Prostate gland (tissue), 2 donors: ENCODE results near the gene EDDM13. TPM values are rescaled to one million over a fixed set of nuclear protein-coding genes. Genes with fewer than 3 reads are reported as not detected.
"Not testable (repeated sequence)": the region's sequence is repeated elsewhere in the genome, so short reads cannot be mapped to it uniquely, and the experiment has no call there.

Experiments
- DNase-seq: peaks from one replicate; pipeline ENCODE4 v3.0.0-alpha.2; 2019; ENCODE audit warnings: low spot score
- H3K27ac ChIP-seq, 2 donors: fragments of 200-600 bp; sonication (generic); 2 replicates each; pipeline ENCODE4 v1.5.1; 2017 to 2019
- H3K27me3 ChIP-seq: fragments of 200-600 bp; sonication (generic); replicated peaks from 2 replicates; pipeline ENCODE4 v1.5.1; 2019; ENCODE audit not compliant: insufficient read depth
- H3K36me3 ChIP-seq, 2 donors: fragments of 200-600 bp; sonication (generic); 1 replicate in 1 of 2; 2 replicates in 1 of 2; pipeline versions ENCODE4 v1.5.1 to v1.8.1; 2017 to 2019
- H3K4me1 ChIP-seq: fragments of 200-600 bp; sonication (generic); replicated peaks from 2 replicates; pipeline ENCODE4 v1.5.1; 2019
- H3K4me3 ChIP-seq, 2 donors: fragments of 200-600 bp; sonication (generic); 2 replicates each; pipeline ENCODE4 v1.5.1; 2017 to 2019
- H3K9me3 ChIP-seq: fragments of 200-600 bp; sonication (generic); 2 replicates; pipeline ENCODE4 v1.5.1; 2017
- CTCF ChIP-seq, 4 experiments: fragments of 200-600 bp in 2 of 4; fragments of 450-650 bp in 2 of 4; sonication (generic) in 2 of 4; IDR thresholded peaks; 1 replicate in 3 of 4; 2 replicates in 1 of 4; pipeline ENCODE4 v1.5.1; 2016 to 2019; ENCODE audit warnings: antibody characterized with exemption in 4 of 4, mild to moderate bottlenecking in 2 of 4, moderate library complexity in 2 of 4
- POLR2A ChIP-seq: fragments of 450-650 bp; IDR thresholded peaks from one replicate; pipeline ENCODE4 v1.6.1; 2016; ENCODE audit warnings: antibody characterized with exemption, mild to moderate bottlenecking
- POLR2AphosphoS5 ChIP-seq: sonication (generic); formaldehyde crosslinking; IDR thresholded peaks from one replicate; pipeline ENCODE4 v1.6.1; 2017; ENCODE audit warnings: antibody characterized with exemption
- WGBS: methylation state at CpG from one replicate; pipeline ENCODE4 v1.1.5; 2018; 5-methylcytosine and 5-hydroxymethylcytosine counted together
- intact Hi-C: fragments of 100-400 bp; cut with DNase I; formaldehyde crosslinking; loops from one replicate; pipeline ENCODE4 v1.14.2; 2022
- total RNA-seq, 2 donors: library from RNA; depleted of rRNA; stranded (reverse); fragments of >200 nt; gene quantifications; one replicate each; pipeline ENCODE4 v1.1.0, GENCODE V29; 2016

Gene EDDM13
- total RNA-seq, 2 donors from 2014 or later, result not detected

- H3K4me3 ChIP-seq, result no peak overlapping the region
- no peaks in the 10 kb centered on the region for H3K9me3 ChIP-seq
- no peak overlapping the region for H3K27ac ChIP-seq
- intact Hi-C loops, result no loop called here
- no peak for DNase-seq
- TF ChIP-seq POLR2A, result no peak
- TF ChIP-seq POLR2AphosphoS5, result no peak
- TF ChIP-seq CTCF (IDR thresholded peaks at IDR 0.05), result no peak
- H3K4me1 ChIP-seq, result no peaks in the 10 kb centered on the region
- H3K27me3 ChIP-seq, result no peaks in the 10 kb centered on the region
- H3K36me3 ChIP-seq, result no peaks in the 10 kb centered on the region
These were observed 60.1 kb downstream of the EDDM13 start for GRCh38 chr19:56332695-56333094.

- intact Hi-C loops, result no loop called here
- H3K4me3 ChIP-seq, result no peak overlapping the region
- no peaks in the 10 kb centered on the region for H3K4me1 ChIP-seq
- H3K36me3 ChIP-seq, result no peaks in the 10 kb centered on the region
- no peak overlapping the region for H3K27ac ChIP-seq
- peak; percentile 45 for DNase-seq
- H3K9me3 ChIP-seq, result no peaks in the 10 kb centered on the region
- no peaks in the 10 kb centered on the region for H3K27me3 ChIP-seq
- TF ChIP-seq CTCF (IDR thresholded peaks at IDR 0.05), result peak in 3 of 4 experiments; percentile 36 to 70 (median 65)
- TF ChIP-seq POLR2A, result no peak
These were observed 61.0 kb downstream of the EDDM13 start for GRCh38 chr19:56333506-56333905.

GRCh38 chr19:56335371-56335770 is 62.8 kb downstream of the EDDM13 start:
- H3K9me3 ChIP-seq, H3K4me3 ChIP-seq, H3K27me3 ChIP-seq, DNase-seq, H3K27ac ChIP-seq, H3K4me1 ChIP-seq, intact Hi-C loops, H3K36me3 ChIP-seq: not testable (repeated sequence)

- WGBS, result 88% methylated on average over 8 of the region's 8 CpGs
- H3K27ac ChIP-seq, H3K27me3 ChIP-seq, H3K36me3 ChIP-seq, H3K4me3 ChIP-seq, H3K9me3 ChIP-seq, DNase-seq, H3K4me1 ChIP-seq, intact Hi-C loops: not testable (repeated sequence)
These were observed 64.5 kb downstream of the EDDM13 start for GRCh38 chr19:56337077-56337476.

GRCh38 chr19:56339031-56339430 is 66.5 kb downstream of the EDDM13 start:
- H3K36me3 ChIP-seq, H3K4me1 ChIP-seq, DNase-seq, H3K9me3 ChIP-seq, intact Hi-C loops, H3K27me3 ChIP-seq, H3K4me3 ChIP-seq, H3K27ac ChIP-seq: not testable (repeated sequence)
- 93% methylated on average over 8 of the region's 10 CpGs for WGBS

GRCh38 chr19:56341948-56342347 is 69.4 kb downstream of the EDDM13 start:
- H3K36me3 ChIP-seq, result no peaks in the 10 kb centered on the region
- DNase-seq, result no peak
- no peak overlapping the region for H3K4me3 ChIP-seq
- no peaks in the 10 kb centered on the region for H3K9me3 ChIP-seq
- no peaks in the 10 kb centered on the region for H3K4me1 ChIP-seq
- no peaks in the 10 kb centered on the region for H3K27me3 ChIP-seq
- TF ChIP-seq POLR2AphosphoS5 (no peak), CTCF (IDR thresholded peaks at IDR 0.05) (no peak), POLR2A (no peak)
- intact Hi-C loops, result no loop called here
- H3K27ac ChIP-seq, result no peak overlapping the region
